Brain pericyte (primary cell): ENCODE results near the gene WWP2.

ENCODE experiments used
- DNase-seq: peaks from one replicate; pipeline ENCODE4 v3.0.0-alpha.2; 2012; ENCODE audit warnings: low read depth, low spot score

WWP2 gene

GRCh38 chr16:69925311-69925710, 163.2 kb downstream of the WWP2 start:
- DNase-seq: no peak

DNA sequence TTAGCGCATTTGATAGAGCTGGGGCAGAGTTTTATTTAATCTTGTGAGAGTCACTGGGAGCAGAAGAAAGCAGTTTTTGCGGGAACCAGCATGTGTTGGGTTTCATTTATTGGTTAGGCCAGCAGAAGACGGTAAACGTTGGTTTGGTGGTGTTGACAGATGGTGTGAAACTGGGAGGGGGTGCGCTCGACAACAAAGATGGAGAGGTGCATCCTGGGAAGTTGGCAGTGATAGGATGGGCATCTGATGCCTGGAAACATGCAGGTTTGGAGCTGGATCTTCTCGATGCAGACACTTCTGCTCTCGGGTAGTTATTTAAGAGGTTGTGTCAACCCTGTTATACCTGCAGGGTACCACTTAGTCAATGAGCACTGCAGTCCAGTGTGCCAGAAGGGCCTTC, 164.1 kb downstream of the WWP2 start:
- DNase-seq: no peak

DNA sequence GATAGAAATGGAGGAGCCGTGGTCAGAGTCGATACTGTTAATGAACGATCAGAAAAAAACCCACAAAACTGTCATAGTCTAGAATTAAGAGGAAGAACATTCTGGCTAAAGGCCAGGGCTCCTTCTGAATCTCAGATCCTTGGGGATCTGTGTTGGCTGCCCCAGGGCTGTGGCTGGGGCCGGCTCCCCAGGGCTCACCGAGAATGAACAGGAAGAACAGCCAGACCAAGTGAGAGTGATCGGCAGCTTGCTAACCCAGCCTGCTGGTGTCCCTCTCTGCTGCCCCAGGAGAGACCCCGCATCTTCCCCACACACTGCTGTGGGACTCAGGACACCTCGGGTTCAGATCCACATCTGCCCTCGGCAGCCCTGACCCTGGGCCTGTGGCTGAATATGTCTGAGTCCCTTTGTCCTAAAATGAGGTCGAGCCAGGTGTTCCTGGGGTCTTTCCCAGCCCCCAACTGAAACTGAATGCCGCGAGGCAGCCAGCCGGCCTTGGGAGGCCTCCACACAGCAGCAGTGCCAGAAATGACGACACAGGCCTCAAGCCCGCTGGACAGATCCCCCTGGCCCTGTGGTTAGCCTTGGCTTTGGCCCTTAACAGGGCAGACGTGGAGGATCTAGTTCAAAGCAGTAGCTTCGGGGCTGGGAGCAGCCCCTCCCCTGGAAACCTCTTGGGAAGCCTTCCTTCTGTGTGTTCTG, 165.1 kb downstream of the WWP2 start:
- DNase-seq: peak; percentile 41

DNA sequence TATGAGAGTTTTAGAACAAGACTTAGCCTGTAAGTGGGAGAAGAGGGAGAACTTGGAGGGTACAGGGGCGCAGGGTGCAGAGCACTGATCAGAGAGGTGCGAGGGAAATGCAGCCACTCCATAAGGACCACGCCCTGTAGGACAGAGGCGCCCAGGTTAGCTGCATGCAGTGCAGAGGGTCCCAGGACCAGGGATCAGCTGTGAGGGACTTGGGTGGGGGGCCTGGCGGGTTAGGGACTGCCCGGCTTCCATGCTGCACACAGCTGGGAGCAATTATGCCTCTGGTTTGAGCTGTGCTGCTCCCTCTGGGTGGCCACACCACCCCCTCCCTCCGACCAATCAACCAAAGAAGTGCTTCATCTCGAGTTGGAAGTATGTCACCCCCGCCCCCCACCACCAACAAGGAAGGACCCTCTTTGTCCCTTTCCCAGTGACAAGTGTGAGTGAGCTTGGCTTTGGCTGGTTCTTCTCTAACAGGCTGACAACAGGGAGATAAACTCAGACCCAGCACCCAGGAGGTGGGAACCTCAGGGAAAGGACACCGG, 166.8 kb downstream of the WWP2 start:
- DNase-seq: no peak

DNA sequence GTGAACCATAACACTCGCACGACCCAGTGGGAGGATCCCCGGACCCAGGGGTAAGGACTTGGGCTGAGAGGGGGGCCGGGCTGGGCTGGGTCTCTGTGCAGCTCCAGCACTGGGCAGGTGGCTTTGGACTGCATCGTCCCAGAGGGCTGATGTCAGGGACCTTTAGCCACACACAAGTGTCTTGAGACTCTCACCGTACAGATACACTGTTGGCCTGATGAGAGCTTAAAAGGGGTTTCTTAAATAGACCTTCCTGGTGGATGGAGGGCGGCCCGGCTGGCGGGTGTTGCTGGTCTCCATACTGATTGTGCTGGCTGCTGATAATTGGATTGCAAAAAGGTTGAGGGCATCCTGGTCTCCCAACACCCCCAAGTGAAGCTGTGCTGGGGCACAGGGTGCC, 167.3 kb downstream of the WWP2 start:
- no peak for DNase-seq

- DNase-seq: no peak
Measured at GRCh38 chr16:69930117-69930776, 168.1 kb downstream of the WWP2 start.

- no peak for DNase-seq
Measured at GRCh38 chr16:69931631-69932030, 169.5 kb downstream of the WWP2 start.

- no peak for DNase-seq
Measured at GRCh38 chr16:69932228-69932627, 170.1 kb downstream of the WWP2 start.

DNA sequence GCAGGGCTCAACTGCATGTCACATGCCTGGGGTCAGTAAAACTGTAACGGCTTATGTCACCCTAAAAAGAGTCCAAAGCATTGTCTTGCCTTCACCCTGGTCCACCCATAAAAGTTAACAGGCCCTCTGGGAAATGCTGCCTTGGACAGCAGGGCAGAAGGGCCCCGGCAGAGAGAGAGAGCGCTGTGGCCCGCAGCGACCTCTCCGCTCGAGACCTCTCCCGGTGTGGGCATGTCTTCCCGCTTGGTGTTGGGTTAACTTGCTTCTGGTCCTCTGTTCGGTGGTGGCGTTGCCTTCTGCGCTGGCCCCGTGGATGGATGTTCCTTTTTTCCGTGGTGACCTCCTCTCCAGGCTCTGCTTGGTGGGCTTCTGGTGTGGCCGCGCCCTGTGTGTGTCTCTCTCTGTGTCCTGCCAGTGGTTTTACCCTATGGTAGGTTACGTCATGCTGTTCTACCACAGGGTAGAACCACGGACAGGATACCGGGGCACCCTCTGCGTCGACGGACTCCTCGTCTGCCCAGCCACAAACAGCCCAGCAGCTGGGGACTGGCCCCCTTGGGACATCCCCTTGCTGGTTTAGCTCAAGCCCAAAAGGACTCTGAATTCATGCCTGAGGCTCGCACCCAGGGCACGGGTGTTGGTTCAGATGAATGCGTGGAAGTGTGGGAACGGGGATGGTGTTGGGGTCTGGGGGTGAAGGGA, 170.7 kb downstream of the WWP2 start:
- DNase-seq: no peak

DNA sequence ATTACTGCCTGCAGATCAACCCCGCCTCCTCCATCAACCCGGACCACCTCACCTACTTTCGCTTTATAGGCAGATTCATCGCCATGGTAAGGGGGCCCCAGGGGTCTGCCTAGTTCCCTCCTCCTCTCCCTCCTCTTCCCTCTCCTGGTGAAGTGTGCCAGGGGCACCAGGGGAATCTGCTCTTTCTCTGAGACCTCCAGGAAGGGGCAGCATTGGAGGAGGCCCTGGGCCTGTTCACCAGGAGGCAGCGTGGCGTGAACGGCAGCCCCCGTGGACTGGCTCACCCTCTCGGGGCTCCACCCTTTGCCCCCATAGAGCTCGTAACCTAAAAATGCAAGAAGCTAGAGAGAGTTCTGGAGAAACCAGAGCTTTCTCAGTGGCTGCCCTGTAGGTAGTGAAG, 171.9 kb downstream of the WWP2 start:
- DNase-seq: no peak

GRCh38 chr16:69934751-69935150, 172.6 kb downstream of the WWP2 start:
- DNase-seq: no peak

DNA sequence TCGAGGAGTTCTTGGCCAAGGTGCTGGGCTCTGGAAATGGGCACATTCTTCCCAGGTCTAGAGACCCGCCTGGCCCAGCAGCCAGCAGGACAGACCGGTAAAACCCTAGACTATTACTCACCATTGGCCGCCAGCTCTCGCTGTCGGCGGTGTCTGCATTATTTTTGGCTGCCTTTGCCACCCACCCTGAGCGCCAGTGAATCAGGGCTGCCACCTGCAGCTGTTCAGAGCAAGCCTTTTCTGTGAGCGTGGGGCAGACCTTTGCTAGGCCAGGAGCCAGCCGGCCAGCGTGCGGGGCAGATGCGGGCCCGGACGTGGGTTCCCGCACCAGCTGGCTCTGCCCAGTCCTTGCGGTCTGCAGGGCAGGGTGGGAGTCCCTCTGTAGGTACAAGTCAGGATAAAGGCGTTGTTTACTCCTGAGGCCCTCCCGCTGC, 173.2 kb downstream of the WWP2 start:
- DNase-seq: no peak

DNA sequence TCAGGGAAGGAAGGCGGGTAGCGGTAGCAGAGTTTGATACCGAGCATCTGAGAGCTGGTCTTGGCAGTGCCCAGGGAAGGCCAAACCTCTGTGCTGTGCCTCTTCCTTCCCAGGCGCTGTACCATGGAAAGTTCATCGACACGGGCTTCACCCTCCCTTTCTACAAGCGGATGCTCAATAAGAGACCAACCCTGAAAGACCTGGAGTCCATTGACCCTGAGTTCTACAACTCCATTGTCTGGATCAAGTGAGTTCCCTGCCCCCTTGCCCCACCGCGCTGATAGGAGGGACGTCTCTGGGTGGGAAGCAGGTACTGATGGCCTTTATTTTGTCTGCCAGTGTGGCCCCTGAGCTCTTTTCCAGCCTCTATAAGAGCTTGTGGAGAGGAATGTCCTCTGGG, 173.6 kb downstream of the WWP2 start:
- DNase-seq: no peak

GRCh38 chr16:69936252-69936651, 174.1 kb downstream of the WWP2 start:
- no peak for DNase-seq

DNA sequence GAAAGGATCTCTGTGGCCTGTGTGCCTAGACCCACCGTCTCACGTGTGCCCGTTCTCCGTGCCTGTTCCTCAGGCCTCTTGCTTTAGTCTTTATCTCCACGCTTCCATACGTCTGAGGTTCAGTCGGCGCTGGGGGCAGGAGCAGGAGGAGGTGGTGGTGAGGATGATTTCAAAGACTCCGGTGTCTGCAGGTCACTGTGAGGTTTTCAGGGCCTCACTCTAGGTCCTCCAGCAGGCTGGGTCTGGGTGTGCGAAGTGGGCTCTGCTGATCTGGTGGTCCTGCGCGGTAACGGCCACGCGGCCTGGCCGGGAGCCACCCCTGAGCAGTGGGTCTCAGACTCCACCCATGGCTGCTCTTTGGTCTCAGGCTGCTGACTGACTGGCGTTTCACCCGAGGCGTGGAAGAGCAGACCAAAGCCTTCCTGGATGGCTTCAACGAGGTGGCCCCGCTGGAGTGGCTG, 174.6 kb downstream of the WWP2 start:
- no peak for DNase-seq

DNA sequence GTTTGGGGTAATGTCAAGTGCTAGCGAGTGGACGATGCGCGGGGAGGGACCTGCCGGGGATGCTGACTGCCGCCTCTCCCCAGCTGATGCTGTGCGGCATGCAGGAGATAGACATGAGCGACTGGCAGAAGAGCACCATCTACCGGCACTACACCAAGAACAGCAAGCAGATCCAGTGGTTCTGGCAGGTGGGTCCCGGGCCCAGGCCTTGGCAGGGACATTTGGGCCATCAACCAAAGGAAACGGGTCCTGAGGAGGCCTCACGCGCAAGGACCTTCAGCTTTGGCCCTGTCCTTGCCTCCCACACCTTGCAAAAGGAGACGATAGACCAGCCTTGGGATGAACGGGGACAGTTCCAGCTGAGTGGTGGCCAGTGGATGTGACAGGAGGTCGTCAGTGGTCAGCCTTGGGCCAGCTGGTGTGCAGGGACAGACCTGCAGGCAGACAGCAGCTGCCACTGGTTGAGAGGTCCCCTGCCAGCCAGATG, 175.4 kb downstream of the WWP2 start:
- DNase-seq: no peak

DNA sequence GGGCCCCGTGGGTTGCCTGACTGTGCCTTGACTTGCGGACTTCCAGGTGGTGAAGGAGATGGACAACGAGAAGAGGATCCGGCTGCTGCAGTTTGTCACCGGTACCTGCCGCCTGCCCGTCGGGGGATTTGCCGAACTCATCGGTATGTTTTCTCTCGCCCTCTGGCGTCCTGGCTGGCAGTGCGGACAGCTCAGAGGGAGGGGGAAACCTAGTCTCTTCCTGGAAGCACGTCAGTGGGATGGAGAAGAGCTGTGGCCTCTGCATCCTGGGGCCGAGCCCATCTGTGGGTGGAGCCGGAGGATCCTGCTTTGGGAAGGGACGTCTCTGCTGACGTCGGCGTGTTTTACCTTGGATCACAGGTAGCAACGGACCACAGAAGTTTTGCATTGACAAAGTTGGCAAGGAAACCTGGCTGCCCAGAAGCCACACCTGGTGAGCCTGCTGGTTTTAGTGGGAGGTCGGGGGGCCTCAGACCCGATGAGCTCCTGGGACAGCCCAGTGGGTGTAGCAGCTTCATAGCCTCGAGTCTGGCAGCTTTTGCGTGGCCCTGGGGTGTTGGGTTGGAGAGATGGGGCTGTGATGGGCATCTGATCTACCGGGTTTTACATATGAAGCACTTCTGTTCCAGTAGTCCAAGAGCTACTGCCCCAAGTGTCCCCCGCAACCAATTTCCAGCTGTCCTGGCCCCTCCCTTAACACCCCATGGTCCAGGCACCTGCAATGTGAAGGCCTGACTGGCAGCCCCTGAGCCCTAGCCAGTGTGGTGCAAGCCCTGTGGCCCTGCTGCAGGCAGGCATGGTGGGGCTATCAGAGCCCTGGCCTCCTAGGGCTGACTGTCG, 177.1 kb downstream of the WWP2 start:
- DNase-seq: no peak

- DNase-seq: no peak
Measured at GRCh38 chr16:69939821-69940585, 177.9 kb downstream of the WWP2 start.

GRCh38 chr16:69940676-69941075, 178.5 kb downstream of the WWP2 start:
- DNase-seq: no peak

GRCh38 chr16:69941251-69942098, 179.3 kb downstream of the WWP2 start:
- DNase-seq: no peak
